ENCODE results near the gene AK2.
"Not testable (repeated sequence)": the region's sequence is repeated elsewhere in the genome, so short reads cannot be mapped to it uniquely, and the experiment has no call there.

AK2 gene

DNA sequence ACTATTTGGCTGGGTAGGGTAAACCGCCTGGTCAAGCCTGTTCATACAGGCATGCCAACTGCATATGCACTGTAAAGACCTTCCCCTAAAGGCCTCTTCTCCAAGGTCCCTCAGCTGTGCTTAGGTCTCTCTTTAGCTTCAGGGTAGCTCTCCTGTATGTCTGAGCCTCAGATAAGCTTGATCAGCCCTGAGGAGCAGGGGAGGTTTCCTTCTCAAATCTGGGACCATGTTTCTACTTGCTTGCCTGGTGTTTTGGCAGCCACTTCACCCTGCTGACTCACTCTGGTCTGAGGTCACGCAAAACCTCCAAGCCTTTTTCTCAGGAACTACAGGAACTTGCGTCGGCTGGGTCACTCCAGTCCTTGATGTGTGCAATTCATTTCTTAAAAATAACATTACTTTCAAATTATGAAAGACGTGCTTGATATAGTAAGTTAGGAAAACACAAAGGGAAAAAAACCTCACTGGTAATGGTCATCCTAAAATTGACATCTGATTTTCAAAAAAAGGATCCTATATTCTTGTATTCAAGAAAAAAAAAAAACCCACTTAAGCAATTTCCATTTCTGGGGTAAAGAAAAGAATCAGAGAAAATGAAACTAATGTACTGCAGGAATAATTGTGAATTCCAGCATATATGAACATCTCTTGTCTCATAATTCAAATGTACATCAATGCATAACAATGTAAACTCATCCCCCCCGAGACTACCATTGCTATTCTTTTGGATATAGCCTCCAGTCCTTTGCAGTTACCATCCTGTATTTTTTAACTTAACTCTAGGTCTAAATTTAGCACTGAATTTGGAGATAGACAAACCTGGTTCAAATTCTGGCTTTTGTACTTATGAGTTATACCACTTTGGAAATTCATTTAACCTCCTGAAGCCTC, 47.3 kb downstream of the AK2 start:
- peak; percentile 25 for ATAC-seq
- H3K9me3 Mint-ChIP-seq = no peaks in the 10 kb centered on the region
- H3K4me3 Mint-ChIP-seq = peak overlapping the region; percentile 58
- H3K27ac Mint-ChIP-seq = peak overlapping the region; percentile 73
- no peaks in the 10 kb centered on the region for H3K36me3 Mint-ChIP-seq (ENCODE audit: low read depth)
- no peaks in the 10 kb centered on the region for H3K27me3 Mint-ChIP-seq
- peaks cover 59% of the 10 kb centered on the region for H3K4me1 Mint-ChIP-seq
- peak; percentile 61 for DNase-seq

DNA sequence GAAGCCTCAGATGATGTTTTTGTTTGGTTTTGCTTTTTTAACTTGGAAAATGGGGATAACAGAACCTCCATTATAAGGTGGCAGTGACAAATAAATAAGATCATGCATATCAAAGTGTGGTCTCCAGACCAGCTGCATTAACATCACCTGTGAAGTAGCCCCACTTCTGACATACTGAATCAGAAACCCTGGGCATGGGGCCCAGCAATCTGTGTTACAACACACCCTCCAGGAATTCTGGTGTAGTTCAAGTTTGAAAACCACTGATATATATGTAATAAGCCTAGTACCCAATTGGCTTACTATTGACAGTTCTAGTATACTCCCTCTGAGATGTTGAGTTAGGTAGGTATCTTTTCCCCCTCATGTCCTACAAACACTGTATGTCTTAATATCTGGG, 48.0 kb downstream of the AK2 start:
- Mint-ChIP-seq H3K9me3 (no peaks in the 10 kb centered on the region), H3K27ac (peak overlapping the region; percentile 73), H3K4me1 (peaks cover 63% of the 10 kb centered on the region), H3K36me3 (ENCODE audit: low read depth) (no peaks in the 10 kb centered on the region), H3K4me3 (no peak overlapping the region), H3K27me3 (no peaks in the 10 kb centered on the region)
- DNase-seq (no peak), ATAC-seq (no peak)

DNA sequence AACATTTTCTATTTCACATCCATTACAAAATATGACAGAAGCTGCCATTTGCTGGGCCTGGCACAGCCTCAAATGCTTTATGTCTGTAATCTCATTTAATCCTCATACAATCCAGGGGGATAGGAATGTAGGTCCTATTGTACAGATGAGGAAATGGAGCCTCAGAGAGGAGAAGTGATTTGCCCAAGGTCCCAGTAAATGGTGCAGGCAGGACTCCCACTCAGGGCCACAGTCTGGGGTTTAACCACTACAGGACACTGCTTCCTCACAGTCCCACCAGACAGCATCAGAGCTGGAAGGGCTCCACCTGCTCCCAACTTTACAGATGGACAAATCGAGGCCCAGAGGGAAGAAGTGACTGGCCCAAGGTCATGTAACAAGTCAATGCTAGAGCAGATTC, 51.5 kb downstream of the AK2 start:
- H3K4me1 Mint-ChIP-seq = peaks cover 66% of the 10 kb centered on the region
- no peak overlapping the region for H3K27ac Mint-ChIP-seq
- no peaks in the 10 kb centered on the region for H3K27me3 Mint-ChIP-seq
- no peaks in the 10 kb centered on the region for H3K36me3 Mint-ChIP-seq (ENCODE audit: low read depth)
- DNase-seq (no peak), ATAC-seq (no peak)
- H3K9me3 Mint-ChIP-seq = peaks cover 3% of the 10 kb centered on the region
- H3K4me3 Mint-ChIP-seq = no peak overlapping the region

DNA sequence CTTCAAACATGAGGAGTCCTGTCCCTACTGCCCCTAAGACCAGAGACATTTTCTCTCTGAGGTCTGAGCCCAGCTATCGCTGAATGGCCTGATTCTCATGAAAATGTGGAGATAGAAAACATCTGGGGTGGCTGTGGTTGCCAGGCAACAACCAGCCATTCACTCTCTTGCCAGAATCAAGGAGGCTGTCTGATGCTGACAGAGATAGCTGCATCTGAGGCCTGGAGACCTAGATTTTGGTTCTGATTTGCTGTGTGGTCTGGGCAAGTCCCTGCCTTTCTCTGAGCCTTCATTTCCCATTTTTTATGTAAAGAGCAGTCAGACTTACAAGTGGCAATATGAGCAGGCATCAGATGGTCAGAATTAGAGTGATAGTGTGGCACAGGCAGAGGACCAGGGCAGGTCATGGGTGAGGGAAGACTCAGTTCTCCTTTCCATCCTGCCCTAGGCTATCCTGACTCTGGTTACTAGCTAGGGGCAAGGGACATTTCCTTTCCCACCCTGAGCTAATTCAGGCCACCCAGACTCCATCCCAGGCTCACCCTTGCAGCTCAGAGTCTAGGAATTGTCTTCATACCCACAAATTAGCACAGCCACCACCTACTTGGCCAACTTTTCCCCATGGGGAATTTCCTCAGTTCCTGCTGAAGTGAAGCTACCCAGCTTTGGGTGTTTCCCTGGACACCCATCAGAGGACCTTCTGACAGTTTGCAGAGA, 52.1 kb downstream of the AK2 start:
- ATAC-seq = peak; percentile 12
- H3K27ac Mint-ChIP-seq = peak overlapping the region; percentile 50
- no peaks in the 10 kb centered on the region for H3K27me3 Mint-ChIP-seq
- peaks cover 67% of the 10 kb centered on the region for H3K4me1 Mint-ChIP-seq
- peaks cover 3% of the 10 kb centered on the region for H3K9me3 Mint-ChIP-seq
- DNase-seq = no peak
- no peaks in the 10 kb centered on the region for H3K36me3 Mint-ChIP-seq (ENCODE audit: low read depth)
- H3K4me3 Mint-ChIP-seq = no peak overlapping the region

DNA sequence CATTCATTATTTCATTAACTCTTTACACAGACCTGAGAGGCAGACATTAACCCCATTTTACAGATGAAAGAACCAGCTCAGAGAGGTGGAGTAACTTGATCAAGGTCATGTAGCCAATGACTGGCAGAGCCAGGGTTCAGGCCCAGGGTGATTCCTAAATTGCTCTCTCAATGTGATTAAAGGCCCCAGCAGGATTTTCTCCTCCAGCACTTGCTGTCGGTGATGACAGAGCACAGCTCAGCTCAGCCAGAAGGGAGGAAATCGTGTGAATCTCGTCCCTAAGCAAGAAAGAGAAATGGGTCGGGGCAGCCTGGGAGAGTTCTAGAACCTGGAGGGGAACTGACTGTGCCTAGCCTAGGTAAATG, 52.6 kb downstream of the AK2 start:
- H3K4me1 Mint-ChIP-seq = peaks cover 64% of the 10 kb centered on the region
- H3K4me3 Mint-ChIP-seq = no peak overlapping the region
- H3K36me3 Mint-ChIP-seq (ENCODE audit: low read depth) = no peaks in the 10 kb centered on the region

DNA sequence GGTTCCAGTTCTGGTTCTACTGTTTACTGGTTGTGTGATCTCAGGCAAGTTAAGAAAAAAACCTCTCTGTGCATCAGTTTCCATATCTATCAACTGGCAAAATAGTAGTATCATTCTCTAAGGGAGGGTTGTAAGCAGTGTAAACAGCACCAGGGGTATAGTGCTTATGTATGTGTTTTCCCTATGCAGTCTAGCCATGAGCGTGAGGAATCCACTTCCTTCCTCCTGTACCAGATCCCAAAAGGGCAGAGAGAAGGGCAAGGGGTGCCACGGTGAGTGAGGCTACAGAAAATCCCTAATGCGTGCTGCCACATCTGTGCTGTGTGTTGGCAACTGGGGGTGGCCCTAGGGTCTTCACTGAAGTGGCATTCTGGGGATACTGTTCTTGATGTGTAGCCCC, 53.7 kb downstream of the AK2 start:
- H3K4me1 Mint-ChIP-seq = peaks cover 57% of the 10 kb centered on the region
- no peak for ATAC-seq
- peaks cover 3% of the 10 kb centered on the region for H3K9me3 Mint-ChIP-seq
- H3K36me3 Mint-ChIP-seq (ENCODE audit: low read depth) = no peaks in the 10 kb centered on the region
- H3K4me3 Mint-ChIP-seq = no peak overlapping the region
- no peaks in the 10 kb centered on the region for H3K27me3 Mint-ChIP-seq
- H3K27ac Mint-ChIP-seq = no peak overlapping the region
- no peak for DNase-seq

More for the DNA sequence above, 52.6 kb downstream of the AK2 start:
- DNase-seq (no peak), ATAC-seq (no peak)
- Mint-ChIP-seq H3K27me3 (no peaks in the 10 kb centered on the region), H3K27ac (peak overlapping the region; percentile 50), H3K9me3 (peaks cover 3% of the 10 kb centered on the region)

DNA sequence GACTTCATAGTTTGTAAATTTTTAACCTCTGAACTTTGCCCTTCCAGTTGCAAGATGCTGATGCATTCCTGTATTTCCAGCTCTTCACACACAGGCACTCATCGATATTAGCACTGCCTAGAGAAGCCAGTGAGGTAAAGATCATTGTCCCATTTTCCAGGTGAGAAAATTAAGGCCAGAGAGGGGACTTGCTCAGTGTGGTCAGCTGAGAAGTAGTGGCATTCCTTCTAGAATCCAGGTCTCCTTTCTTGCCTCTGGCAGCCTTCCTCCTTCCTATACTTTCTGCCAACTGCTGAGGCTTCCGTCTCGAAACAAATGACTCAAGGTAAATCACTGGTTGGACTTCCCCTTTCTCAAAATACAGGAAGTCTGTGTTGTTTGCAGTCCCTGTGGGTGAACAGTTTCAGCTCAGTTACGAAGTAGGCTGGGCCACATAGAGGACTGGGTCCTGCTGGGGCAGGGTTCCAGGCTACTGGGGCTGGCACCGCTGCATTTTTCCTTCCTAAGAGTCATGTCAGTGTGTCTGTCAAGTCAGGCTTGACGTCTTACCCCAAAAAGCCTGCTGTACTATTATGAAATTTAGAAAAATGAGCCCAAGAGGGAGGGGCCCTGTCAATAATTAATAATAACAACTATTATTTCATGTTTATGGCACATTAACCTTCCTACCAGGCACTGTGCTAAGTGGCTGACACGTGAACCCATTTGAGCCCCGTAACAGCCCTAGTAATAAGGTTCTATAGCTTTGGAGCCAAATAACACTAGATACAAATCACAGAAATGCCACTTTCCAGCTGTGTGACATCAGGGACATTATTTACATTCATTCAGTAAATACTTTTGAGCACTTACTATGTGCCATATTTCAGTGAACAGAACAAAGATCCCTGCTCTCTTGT, 55.4 kb downstream of the AK2 start:
- peak; percentile 69 for DNase-seq
- no peaks in the 10 kb centered on the region for H3K27me3 Mint-ChIP-seq
- peak overlapping the region; percentile 71 for H3K4me3 Mint-ChIP-seq
- peaks cover 52% of the 10 kb centered on the region for H3K4me1 Mint-ChIP-seq
- H3K9me3 Mint-ChIP-seq = peaks cover 3% of the 10 kb centered on the region
- no peaks in the 10 kb centered on the region for H3K36me3 Mint-ChIP-seq (ENCODE audit: low read depth)
- ATAC-seq = peak; percentile 98
- H3K27ac Mint-ChIP-seq = peak overlapping the region; percentile 92

DNA sequence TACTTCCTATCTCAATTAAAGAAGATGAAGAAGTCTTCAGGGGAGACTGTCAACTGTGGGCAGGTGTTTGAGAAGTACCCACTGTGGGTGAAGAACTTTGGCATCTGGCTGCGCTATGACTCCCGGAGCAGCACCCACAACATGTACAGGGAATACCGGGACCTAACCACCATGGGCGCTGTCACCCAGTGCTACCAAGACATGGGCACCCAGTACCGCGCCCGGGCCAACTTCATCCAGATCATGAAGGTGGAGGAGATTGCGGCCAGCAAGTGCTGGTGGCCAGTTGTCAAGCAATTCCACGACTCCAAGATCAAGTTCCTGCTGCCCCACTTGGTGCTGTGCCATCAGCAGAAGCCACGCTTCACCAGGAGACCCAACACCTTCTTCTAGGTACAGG, 56.6 kb downstream of the AK2 start:
- Mint-ChIP-seq H3K27me3 (no peaks in the 10 kb centered on the region), H3K9me3 (peaks cover 3% of the 10 kb centered on the region), H3K4me3 (no peak overlapping the region), H3K4me1 (peaks cover 52% of the 10 kb centered on the region), H3K36me3 (ENCODE audit: low read depth) (no peaks in the 10 kb centered on the region), H3K27ac (no peak overlapping the region)
- no peak for ATAC-seq
- DNase-seq = no peak

DNA sequence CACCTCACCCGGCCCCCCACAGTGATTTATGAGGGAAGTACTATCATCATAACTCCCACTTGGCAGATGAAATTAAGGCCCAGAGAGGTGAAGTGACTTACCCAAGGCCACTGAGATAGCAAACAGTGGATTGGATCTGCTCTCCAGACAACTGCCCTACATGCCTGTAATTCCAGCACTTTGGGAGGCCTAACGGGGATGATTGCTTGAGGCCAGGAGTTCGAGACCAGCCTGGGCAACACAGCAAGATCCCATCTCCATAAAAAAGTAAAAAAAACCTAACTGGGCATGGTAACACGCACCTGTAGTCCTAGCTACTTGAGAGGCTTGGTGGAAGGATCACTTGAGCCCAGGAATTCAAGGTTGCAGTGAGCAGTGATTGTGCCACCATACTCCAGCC, 57.8 kb downstream of the AK2 start:
- H3K27ac Mint-ChIP-seq = no peak overlapping the region
- DNase-seq (no peak), ATAC-seq (no peak)
- no peak overlapping the region for H3K4me3 Mint-ChIP-seq
- H3K4me1 Mint-ChIP-seq = peaks cover 42% of the 10 kb centered on the region
- H3K27me3 Mint-ChIP-seq = no peaks in the 10 kb centered on the region
- H3K36me3 Mint-ChIP-seq (ENCODE audit: low read depth) = no peaks in the 10 kb centered on the region
- peaks cover 3% of the 10 kb centered on the region for H3K9me3 Mint-ChIP-seq

DNA sequence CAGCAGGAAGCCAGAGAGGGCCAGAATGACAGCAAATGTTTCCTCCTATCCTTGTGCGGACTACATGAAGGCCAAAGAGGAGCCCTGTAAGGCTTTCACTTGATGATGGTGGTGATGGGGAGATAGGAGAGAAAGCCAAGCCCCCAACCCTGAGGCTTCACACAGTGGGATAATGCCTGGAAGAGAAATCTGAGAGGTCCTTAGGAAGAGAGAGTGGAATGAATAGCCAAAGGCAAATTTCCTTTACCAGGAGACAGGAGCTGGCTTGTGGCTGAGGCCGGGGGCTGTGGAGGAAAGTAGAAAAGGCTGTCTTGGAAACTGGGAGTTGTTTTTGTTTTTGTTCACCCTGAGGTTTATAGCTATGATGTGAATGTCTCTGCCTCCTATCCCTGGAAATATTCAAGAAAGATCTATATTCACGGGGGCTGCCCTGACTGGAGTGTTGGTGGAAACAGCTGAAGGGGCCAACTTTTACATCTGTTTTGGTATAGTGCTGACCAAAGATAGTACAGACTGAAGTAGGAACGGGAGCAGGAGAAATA, 59.1 kb downstream of the AK2 start:
- peaks cover 3% of the 10 kb centered on the region for H3K27me3 Mint-ChIP-seq
- H3K4me3 Mint-ChIP-seq = no peak overlapping the region
- H3K9me3 Mint-ChIP-seq = peaks cover 2% of the 10 kb centered on the region
- no peak overlapping the region for H3K27ac Mint-ChIP-seq
- peaks cover 34% of the 10 kb centered on the region for H3K4me1 Mint-ChIP-seq
- no peak for ATAC-seq
- no peaks in the 10 kb centered on the region for H3K36me3 Mint-ChIP-seq (ENCODE audit: low read depth)
- DNase-seq = no peak

DNA sequence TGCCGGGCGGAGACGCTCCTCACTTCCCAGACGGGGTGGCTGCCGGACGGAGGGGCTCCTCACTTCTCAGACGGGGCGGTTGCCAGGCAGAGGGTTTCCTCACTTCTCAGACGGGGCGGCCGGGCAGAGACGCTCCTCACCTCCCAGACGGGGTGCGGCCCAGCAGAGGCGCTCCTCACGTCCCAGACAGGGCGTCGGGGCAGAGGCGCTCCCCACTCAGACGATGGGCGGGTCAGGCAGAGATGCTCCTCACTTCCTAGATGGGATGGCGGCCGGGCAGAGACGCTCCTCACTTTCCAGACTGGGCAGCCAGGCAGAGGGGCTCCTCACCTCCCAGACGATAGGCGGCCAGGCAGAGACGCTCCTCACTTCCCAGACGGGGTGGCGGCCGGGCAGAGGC, 61.6 kb downstream of the AK2 start:
- DNase-seq; H3K9me3 Mint-ChIP-seq; H3K27ac Mint-ChIP-seq; H3K36me3 Mint-ChIP-seq (ENCODE audit: low read depth); ATAC-seq; H3K4me3 Mint-ChIP-seq: not testable (repeated sequence)
- H3K4me1 Mint-ChIP-seq = peaks cover 15% of the 10 kb centered on the region
- H3K27me3 Mint-ChIP-seq = peaks cover 23% of the 10 kb centered on the region

DNA sequence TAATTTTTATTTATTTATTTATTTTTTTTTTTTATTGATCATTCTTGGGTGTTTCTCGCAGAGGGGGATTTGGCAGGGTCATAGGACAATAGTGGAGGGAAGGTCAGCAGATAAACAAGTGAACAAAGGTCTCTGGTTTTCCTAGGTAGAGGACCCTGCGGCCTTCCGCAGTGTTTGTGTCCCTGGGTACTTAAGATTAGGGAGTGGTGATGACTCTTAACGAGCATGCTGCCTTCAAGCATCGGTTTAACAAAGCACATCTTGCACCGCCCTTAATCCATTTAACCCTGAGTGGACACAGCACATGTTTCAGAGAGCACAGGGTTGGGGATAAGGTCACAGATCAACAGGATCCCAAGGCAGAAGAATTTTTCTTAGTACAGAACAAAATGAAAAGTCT, 63.2 kb downstream of the AK2 start:
- not testable (repeated sequence) for ATAC-seq; H3K27ac Mint-ChIP-seq; H3K36me3 Mint-ChIP-seq (ENCODE audit: low read depth); H3K9me3 Mint-ChIP-seq; DNase-seq
- Mint-ChIP-seq H3K4me3 (peak overlapping the region; percentile 60), H3K27me3 (peaks cover 25% of the 10 kb centered on the region), H3K4me1 (peaks cover 14% of the 10 kb centered on the region)

DNA sequence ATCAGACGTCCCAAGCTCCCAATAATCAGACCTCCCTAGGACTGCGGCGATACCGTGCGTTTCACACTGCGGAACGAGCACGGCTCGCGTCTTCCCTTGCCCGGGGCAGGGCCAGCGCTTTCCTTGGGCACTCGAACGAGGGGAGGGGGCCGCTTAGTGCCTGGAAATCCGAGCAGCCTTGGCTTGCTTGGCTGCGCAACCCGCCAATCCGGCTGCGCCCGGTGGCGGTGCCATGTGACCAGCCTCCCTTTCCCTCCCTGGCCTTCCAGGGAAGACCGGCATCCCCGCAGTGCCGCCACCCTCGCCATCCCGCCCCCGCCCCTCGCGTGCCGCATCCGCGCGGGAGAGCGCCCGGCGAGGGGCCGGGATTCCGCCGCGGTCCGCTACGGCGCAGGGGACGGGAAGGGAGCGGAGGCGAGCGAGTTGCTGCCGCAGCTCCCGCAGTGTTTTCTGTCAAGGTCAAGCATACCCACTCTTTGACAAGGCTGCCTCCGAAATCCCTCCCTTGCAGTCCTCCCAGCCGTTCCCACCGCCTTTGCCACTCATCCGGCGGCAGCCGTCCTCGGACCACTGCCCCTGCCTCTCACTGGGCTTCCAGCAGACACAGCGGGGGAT, 63.8 kb downstream of the AK2 start:
- Mint-ChIP-seq H3K4me3 (peak overlapping the region; percentile 60), H3K27ac (no peak overlapping the region), H3K4me1 (peaks cover 19% of the 10 kb centered on the region), H3K36me3 (ENCODE audit: low read depth) (peaks cover 2% of the 10 kb centered on the region), H3K27me3 (peaks cover 26% of the 10 kb centered on the region), H3K9me3 (no peaks in the 10 kb centered on the region)
- ATAC-seq (peak; percentile 26), DNase-seq (no peak)

DNA sequence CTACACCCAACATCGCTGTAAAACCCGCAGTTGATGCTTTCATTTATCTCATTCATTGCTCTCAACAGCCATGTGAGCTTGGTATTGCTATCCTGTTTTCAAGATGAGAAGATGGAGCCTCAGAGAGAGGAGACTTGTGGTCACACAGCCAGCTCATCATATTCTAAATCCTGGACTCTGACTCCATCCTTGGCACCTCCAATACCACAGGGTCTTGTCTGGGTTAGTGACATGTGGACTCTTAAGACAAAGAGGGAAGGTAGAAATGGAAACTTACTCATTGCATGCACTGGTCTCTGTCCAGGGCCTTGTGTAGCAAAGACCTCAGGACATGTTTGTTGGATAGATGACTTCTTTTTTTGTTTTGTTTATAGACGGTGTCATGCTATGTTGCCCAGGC, 65.1 kb downstream of the AK2 start:
- Mint-ChIP-seq H3K9me3 (no peaks in the 10 kb centered on the region), H3K27me3 (peaks cover 26% of the 10 kb centered on the region), H3K4me3 (no peak overlapping the region), H3K27ac (no peak overlapping the region), H3K4me1 (peaks cover 24% of the 10 kb centered on the region), H3K36me3 (ENCODE audit: low read depth) (peaks cover 2% of the 10 kb centered on the region)
- no peak for DNase-seq
- ATAC-seq = peak; percentile 27

Data from activated naive CD8-positive, alpha-beta T cell treated with anti-CD3 and anti-CD28 coated beads, Interleukin-2, amount 50 U/mL, for 24 hours (primary cell).